Chondrocyte (in vitro differentiated cells): ENCODE results near the gene ALK. TPM values are rescaled to one million over a fixed set of nuclear protein-coding genes. Genes with fewer than 3 reads are reported as not detected.

ENCODE experiments used
- DNase-seq: peaks from one replicate; pipeline ENCODE4 v3.0.0; 2021; ENCODE audit warnings: mixed read lengths, low spot score
- H3K27ac Mint-ChIP-seq: one replicate; pipeline ENCODE4 v1.8.0; 2021; ENCODE audit warnings: mild to moderate bottlenecking, moderate library complexity, mixed read lengths; ENCODE audit not compliant: unreplicated experiment
- H3K27me3 Mint-ChIP-seq: 2 replicates; pipeline ENCODE4 v1.8.0; 2021; ENCODE audit warnings: low read depth, mixed read lengths
- H3K36me3 Mint-ChIP-seq: 2 replicates; pipeline ENCODE4 v1.8.0; 2021; ENCODE audit warnings: low read depth, mixed read lengths
- H3K4me1 Mint-ChIP-seq: 2 replicates; pipeline ENCODE4 v1.8.0; 2021; ENCODE audit warnings: low read depth, mild to moderate bottlenecking, mixed read lengths
- H3K4me3 Mint-ChIP-seq: one replicate; pipeline ENCODE4 v1.8.0; 2021; ENCODE audit warnings: mild to moderate bottlenecking, moderate library complexity, mixed read lengths; ENCODE audit not compliant: unreplicated experiment
- H3K9me3 Mint-ChIP-seq: 2 replicates; pipeline ENCODE4 v1.8.0; 2021; ENCODE audit warnings: low read depth, mixed read lengths
- total RNA-seq: library from RNA; stranded (reverse); gene quantifications from 3 replicates; pipeline ENCODE4 v1.2.1, GENCODE V29; 2021
- TF ChIP-seq, protein P1 (sequence below): fragments of 200-600 bp; sonication (generic); IDR thresholded peaks from 2 replicates; pipeline ENCODE4 v1.5.0; 2021; ENCODE audit warnings: antibody characterized with exemption, mild to moderate bottlenecking, moderate library complexity

ALK gene
- total RNA-seq, 1 donor from 2014 or later, result 0.07 TPM

DNA sequence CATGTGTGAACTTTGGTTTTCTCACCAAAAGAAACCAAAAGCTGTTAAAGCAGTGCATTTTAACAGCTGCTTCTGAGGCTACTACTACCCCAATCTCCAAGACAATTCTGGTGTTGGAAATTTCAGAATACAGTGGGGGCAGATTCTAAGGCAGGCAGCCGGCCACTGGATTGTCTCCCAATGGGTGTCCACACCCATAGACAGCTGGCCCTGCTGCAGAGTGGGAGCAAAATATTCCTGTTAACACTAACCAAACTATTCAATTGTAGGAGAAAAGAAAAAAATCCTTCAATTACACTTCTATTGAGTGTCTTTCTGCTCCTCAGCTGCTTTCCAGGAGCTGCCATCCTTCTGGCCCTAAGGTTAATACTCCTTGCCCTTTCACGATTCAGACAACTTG, 223.7 kb downstream of the ALK start:
- Mint-ChIP-seq H3K4me3 (no peak overlapping the region), H3K36me3 (no peaks in the 10 kb centered on the region), H3K4me1 (no peaks in the 10 kb centered on the region), H3K9me3 (peaks cover 4% of the 10 kb centered on the region), H3K27ac (no peak overlapping the region), H3K27me3 (no peaks in the 10 kb centered on the region)
- no peak for DNase-seq
- TF ChIP-seq, protein P1, sequence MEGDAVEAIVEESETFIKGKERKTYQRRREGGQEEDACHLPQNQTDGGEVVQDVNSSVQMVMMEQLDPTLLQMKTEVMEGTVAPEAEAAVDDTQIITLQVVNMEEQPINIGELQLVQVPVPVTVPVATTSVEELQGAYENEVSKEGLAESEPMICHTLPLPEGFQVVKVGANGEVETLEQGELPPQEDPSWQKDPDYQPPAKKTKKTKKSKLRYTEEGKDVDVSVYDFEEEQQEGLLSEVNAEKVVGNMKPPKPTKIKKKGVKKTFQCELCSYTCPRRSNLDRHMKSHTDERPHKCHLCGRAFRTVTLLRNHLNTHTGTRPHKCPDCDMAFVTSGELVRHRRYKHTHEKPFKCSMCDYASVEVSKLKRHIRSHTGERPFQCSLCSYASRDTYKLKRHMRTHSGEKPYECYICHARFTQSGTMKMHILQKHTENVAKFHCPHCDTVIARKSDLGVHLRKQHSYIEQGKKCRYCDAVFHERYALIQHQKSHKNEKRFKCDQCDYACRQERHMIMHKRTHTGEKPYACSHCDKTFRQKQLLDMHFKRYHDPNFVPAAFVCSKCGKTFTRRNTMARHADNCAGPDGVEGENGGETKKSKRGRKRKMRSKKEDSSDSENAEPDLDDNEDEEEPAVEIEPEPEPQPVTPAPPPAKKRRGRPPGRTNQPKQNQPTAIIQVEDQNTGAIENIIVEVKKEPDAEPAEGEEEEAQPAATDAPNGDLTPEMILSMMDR, result no peak

DNA sequence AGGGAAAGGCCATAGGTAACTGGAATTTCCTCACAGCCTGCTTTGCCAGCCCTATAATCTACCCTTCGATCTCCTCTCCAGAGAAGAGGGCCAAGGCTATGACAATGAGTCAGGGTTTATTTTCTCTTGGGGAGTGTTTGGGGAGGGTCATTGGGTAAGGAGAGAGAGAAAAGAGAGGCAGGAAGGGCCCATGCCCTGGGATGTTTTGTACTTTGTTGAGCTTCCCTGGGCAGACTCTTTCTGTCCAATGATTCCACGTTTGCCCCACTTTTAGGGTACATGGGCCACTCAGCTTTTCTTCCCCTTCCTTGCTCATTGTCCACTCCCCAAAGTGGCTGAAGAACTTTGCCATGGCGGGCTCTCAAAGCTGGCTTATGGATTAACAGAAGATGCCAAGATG, 224.2 kb downstream of the ALK start:
- H3K9me3 Mint-ChIP-seq, result peaks cover 9% of the 10 kb centered on the region
- H3K4me1 Mint-ChIP-seq, result no peaks in the 10 kb centered on the region
- H3K27ac Mint-ChIP-seq, result no peak overlapping the region
- TF ChIP-seq, protein P1, result no peak
- no peak for DNase-seq
- no peaks in the 10 kb centered on the region for H3K27me3 Mint-ChIP-seq
- no peaks in the 10 kb centered on the region for H3K36me3 Mint-ChIP-seq
- H3K4me3 Mint-ChIP-seq, result no peak overlapping the region

DNA sequence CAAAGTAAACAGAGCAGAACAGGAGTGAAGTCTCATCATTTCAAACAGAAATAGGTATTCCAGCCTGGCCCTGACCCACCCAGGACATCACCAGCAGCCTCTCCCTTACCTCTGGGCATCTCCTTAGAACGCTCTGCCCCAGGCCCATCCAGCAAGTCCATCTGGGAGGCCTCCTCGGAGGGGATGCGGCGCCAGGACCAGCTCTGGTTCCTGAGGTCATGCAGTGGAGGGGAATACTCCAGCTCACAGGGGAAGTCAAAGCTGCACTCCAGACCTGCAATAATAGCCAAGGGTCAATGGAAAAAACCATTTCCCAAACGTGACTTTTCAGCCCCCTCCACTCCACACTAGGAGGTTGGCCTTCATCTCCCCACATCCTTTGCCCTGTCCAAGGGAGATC, 226.6 kb downstream of the ALK start:
- H3K36me3 Mint-ChIP-seq, result no peaks in the 10 kb centered on the region
- TF ChIP-seq, protein P1, result no peak
- H3K9me3 Mint-ChIP-seq, result peaks cover 11% of the 10 kb centered on the region
- no peaks in the 10 kb centered on the region for H3K4me1 Mint-ChIP-seq
- no peak overlapping the region for H3K27ac Mint-ChIP-seq
- peaks cover 2% of the 10 kb centered on the region for H3K27me3 Mint-ChIP-seq
- H3K4me3 Mint-ChIP-seq, result no peak overlapping the region
- DNase-seq, result no peak

DNA sequence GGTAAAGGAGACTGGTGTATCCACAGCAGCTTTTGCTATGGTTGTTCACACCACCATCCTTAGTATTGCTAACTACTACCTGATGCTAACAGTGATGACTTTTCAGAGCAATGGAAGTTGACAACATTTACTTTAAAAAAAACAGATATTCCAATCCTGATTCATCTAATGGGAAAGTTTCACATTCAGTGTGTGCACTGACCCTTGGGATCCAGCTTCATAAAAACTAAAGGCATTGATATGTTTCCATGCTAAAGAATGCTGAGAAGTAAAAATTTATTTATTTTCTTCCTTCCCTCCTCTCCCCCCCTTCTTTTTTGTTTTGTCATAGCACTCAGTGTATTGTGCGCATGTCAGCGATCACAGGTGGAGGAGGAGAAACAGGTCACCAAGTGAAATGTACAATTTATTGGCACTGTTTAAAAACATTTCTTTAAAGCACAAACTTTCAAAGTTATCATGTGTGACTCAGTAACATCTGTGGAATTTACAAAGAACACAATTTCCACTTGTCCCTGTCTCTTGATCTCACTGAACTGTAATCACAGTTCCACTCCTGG, 229.9 kb downstream of the ALK start:
- Mint-ChIP-seq H3K27me3 (peaks cover 5% of the 10 kb centered on the region), H3K4me3 (no peak overlapping the region), H3K27ac (no peak overlapping the region), H3K9me3 (peaks cover 11% of the 10 kb centered on the region), H3K4me1 (no peaks in the 10 kb centered on the region), H3K36me3 (no peaks in the 10 kb centered on the region)
- TF ChIP-seq, protein P1, result no peak
- no peak for DNase-seq

DNA sequence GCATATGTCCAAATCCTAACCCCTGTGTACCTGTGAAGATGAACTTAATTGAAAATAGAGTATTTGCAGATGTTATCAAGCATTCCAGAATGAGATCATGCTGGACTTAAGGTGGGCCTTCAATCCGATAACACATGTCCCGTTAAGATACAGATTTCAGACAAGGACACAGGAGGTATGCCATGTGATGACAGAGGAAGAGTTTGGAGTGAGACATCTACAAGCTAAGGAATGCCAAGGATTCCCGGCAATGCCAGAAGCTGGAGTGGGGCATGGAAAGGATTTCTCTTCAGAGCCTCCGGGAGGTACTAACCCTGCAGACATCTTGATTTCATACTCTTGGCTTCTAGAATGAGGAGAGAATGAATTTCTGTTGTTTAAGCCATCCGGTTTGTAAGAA, 231.7 kb downstream of the ALK start:
- H3K4me1 Mint-ChIP-seq, result no peaks in the 10 kb centered on the region
- H3K36me3 Mint-ChIP-seq, result no peaks in the 10 kb centered on the region
- TF ChIP-seq, protein P1, result no peak
- no peak overlapping the region for H3K27ac Mint-ChIP-seq
- peaks cover 7% of the 10 kb centered on the region for H3K27me3 Mint-ChIP-seq
- H3K9me3 Mint-ChIP-seq, result peaks cover 11% of the 10 kb centered on the region
- H3K4me3 Mint-ChIP-seq, result no peak overlapping the region
- DNase-seq, result no peak
